Activated naive CD4-positive, alpha-beta T cell treated with anti-CD3 and anti-CD28 coated beads, Interleukin-2, amount 50 U/mL, for 24 hours (primary cell): Measurements from ENCODE around the gene BRSK1.
"Not testable (repeated sequence)": the region's sequence is repeated elsewhere in the genome, so short reads cannot be mapped to it uniquely, and the experiment has no call there.

ENCODE experiments used
- H3K27ac Mint-ChIP-seq: one replicate; pipeline ENCODE4 v1.8.0; 2021; ENCODE audit warnings: mild to moderate bottlenecking, mixed read lengths
- H3K27me3 Mint-ChIP-seq: one replicate; pipeline ENCODE4 v1.8.0; 2021; ENCODE audit warnings: mixed read lengths
- H3K36me3 Mint-ChIP-seq: one replicate; pipeline ENCODE4 v1.8.0; 2021; ENCODE audit warnings: mixed read lengths
- H3K4me1 Mint-ChIP-seq: one replicate; pipeline ENCODE4 v1.8.0; 2021; ENCODE audit warnings: mixed read lengths
- H3K4me3 Mint-ChIP-seq: one replicate; pipeline ENCODE4 v1.8.0; 2021; ENCODE audit warnings: mild to moderate bottlenecking, mixed read lengths
- H3K9me3 Mint-ChIP-seq: one replicate; pipeline ENCODE4 v1.8.0; 2021; ENCODE audit warnings: mixed read lengths

Gene BRSK1

DNA sequence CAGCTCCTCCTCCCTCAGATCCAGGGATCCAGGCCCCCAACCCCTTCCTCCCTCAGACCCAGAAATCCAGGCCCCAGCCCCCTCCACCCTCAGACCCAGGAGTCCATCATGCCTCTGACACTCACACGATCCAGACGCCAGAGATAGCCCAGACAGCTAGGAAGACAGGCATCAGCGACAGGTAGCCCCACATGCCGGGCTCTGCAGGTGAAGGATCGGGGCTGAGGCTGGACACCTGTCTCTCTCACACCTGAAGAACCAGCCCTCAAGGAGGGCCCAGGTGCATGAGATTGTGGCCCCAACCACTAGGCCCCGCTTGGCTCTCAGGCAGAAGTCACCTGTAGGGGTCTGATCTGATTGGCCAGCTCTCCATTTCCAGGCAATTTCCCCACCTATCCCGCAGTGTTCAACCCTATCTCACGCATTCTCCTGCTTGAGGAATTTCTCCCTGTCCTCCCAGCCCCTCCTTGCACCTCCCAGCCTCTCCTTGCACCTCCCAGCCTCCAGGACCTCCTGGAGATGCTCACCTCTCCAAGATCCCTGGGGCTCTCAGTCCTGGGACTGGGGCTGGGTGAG is 37.1 kb downstream of the BRSK1 start:
- Mint-ChIP-seq H3K36me3 (no peaks in the 10 kb centered on the region), H3K4me3 (no peak overlapping the region), H3K27ac (no peak overlapping the region), H3K4me1 (no peaks in the 10 kb centered on the region), H3K27me3 (peaks cover 2% of the 10 kb centered on the region), H3K9me3 (no peaks in the 10 kb centered on the region)

DNA sequence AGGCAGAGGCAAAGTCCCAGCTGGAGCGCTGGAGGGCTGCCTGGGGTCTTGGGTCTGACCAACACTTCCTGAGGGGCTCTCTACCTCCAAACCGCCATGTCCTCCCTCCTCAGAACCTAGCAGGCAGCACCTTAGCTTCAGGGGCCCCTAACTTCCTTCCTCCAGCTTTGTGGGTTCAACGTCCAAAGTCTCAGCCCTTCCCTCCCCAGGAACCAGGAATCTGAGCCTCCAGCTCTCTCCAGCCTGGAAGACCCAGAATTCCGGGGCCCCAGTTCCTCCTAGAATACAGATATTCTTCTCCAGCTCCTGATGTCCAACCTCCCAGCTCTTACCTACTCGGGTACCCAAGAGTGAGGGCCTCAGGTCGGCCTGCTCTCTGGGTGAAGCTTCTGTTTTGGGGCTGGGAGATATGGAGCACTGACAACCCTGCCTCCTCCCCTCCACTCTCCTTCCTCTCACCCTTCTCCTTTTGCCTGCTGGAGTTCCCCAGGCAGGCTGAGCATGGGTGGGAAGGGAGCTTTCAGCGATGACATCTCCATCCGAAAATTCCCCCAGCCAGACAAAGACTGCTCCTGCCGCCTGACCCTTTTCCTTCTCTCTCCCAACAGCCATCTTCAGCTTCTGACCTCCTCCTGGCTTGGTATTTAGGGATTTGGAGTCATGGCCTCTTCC is 37.8 kb downstream of the BRSK1 start:
- H3K27ac Mint-ChIP-seq = no peak overlapping the region
- no peaks in the 10 kb centered on the region for H3K36me3 Mint-ChIP-seq

DNA sequence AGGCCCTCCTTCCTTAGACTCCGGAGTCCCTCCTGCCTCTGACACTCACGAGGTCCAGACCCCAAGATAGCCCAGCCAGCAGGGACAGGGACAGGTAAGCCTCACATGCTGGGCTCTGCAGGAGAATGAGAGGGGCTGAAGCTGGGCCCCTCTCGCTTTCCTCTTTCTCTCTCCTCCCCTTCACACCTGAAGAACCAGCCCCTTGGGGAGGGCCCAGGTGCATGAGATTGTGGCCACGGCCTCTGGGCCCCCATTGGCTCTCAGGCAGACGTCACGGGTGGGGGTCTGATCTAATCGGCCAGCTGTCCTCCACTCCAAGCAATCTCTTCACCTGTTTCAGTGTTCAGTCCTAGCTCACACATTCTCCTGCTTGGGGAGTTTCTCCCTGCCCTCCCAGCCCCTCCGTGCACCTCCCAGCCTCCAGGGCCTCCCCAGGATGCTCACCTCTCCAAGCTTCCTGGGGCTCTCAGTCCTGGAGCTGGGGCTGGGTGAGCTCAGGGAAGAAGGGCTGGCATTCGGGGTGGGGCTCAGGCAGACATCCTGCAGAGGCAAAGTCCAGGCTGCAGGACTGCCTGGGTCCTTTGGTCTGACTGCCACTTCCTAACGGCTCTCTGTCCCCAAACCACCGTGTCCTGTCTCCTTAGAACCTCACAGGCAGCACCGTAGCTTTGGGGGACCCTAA is 38.5 kb downstream of the BRSK1 start:
- Mint-ChIP-seq H3K9me3 (no peaks in the 10 kb centered on the region), H3K4me1 (no peaks in the 10 kb centered on the region), H3K27me3 (peaks cover 2% of the 10 kb centered on the region), H3K27ac (no peak overlapping the region), H3K36me3 (no peaks in the 10 kb centered on the region), H3K4me3 (no peak overlapping the region)

More for the DNA sequence above, 37.8 kb downstream of the BRSK1 start:
- H3K9me3 Mint-ChIP-seq = no peaks in the 10 kb centered on the region
- no peak overlapping the region for H3K4me3 Mint-ChIP-seq
- H3K4me1 Mint-ChIP-seq = no peaks in the 10 kb centered on the region
- H3K27me3 Mint-ChIP-seq = peaks cover 2% of the 10 kb centered on the region

DNA sequence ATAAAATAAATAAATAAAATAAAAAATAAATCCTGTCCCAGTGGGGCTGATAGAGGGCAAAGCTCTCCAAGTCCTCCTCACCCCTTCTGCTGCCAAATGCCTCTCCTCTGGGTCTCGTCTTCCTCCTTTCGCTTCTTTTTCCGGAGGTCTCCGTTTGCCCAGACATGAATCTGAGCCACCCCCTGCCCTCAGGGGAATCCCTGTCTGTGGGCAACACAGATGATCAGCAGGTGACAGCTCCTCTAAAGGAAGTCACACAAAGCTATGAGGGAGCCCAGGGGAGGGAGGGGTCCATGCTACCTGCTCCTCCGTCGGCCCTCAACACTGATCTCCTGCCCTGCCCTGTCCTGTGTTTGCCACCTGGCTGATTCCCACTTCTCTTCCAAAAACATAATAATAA is 40.9 kb downstream of the BRSK1 start:
- no peaks in the 10 kb centered on the region for H3K9me3 Mint-ChIP-seq
- no peaks in the 10 kb centered on the region for H3K36me3 Mint-ChIP-seq
- H3K4me1 Mint-ChIP-seq = no peaks in the 10 kb centered on the region
- H3K4me3 Mint-ChIP-seq = no peak overlapping the region
- H3K27me3 Mint-ChIP-seq = peaks cover 4% of the 10 kb centered on the region
- no peak overlapping the region for H3K27ac Mint-ChIP-seq

DNA sequence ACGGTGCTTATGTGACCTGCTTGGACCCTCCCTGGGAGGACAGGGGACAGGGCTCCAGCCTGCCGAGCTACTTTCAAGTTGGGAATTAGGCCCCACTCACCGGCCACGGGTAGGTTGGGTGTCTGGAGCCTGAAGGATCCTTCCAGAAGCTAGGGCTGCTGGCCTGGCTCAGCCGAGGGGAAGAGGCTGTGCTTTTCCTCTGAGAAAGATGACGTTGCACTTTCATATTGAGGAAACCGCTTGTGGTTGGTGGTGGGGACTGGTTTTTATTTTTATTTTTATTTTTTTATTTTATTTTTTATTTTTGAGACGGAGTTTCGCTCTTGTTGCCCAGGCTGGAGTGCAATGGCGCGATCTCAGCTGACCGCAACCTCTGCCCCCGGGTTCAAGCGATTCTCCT is 41.4 kb downstream of the BRSK1 start, which contains the start of gene TMEM150B:
TSS of gene TMEM150B (minus strand) at position 170 of the 400 bp plus-strand sequence. CDS start 4,305 bp downstream, outside the sequence.
- Mint-ChIP-seq H3K36me3 (no peaks in the 10 kb centered on the region), H3K27ac (no peak within 1 kb of the TSS), H3K9me3 (no peaks in the 10 kb centered on the region), H3K4me3 (no peak within 1 kb of the TSS), H3K27me3 (peaks cover 4% of the 10 kb centered on the region), H3K4me1 (no peaks in the 10 kb centered on the region)

DNA sequence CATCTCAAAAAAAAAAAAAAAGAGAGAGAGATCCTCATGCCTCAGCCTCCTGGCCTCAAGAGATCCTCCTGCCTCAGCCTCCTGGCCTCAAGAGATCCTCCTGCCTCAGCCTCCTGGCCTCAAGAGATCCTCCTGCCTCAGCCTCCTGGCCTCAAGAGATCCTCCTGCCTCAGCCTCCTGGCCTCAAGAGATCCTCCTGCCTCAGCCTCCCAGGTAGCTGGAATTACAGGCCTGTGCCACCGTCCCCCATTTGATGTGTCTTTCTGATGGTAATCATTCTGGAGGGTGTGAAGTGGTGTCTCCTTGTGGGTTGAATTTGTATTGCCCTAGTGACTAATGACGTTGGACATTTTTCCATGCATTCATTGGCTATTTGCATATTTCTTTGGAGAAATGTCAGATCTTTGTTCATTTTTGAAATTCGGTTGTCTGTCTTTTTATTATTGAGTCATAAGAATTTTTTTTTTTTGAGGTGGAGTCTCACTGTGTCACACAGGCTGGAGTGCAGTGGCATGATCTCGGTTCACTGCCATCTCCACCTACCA is 45.0 kb downstream of the BRSK1 start:
- H3K4me3 Mint-ChIP-seq, H3K27me3 Mint-ChIP-seq, H3K27ac Mint-ChIP-seq, H3K4me1 Mint-ChIP-seq, H3K9me3 Mint-ChIP-seq, H3K36me3 Mint-ChIP-seq: not testable (repeated sequence)

DNA sequence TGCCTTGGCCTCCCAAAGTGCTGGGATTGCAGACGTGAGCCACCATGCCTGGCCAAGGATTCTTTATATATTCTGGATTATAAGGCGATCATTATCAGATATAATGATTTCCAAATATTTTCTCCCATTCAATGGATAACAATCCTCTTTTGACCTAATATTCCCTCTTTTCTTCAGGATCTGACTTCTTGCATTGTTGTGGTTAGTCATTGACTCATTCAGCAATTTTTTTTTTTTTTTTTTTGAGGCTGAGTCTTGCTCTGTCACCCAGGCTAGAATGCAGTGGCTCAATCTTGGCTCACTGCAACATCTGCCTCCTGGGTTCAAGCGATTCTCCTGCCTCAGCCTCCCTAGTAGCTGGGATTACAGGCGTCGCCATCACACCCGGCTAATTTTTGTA is 46.0 kb downstream of the BRSK1 start:
- not testable (repeated sequence) for H3K27ac Mint-ChIP-seq, H3K4me3 Mint-ChIP-seq, H3K9me3 Mint-ChIP-seq

DNA sequence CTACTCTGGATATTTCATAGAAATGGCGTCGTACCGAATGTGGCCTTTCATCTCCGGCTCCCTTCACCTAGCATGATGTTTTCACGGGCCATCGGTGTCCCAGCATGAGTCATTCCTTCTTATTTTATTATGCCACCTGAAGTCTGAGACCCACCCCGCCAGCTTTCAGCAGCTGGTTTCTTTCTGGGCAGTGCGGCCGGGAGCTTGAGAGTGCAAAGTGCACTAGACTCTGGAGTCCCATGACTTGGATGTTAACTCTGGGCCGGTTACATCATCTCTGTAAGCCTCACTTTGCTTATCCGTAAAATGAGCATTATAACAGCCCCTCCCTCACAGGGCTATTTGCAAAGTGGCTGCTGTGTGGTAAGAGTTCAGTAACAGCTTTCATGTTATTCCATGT is 50.1 kb downstream of the BRSK1 start:
- Mint-ChIP-seq H3K4me3 (no peak overlapping the region), H3K27me3 (peaks cover 7% of the 10 kb centered on the region), H3K36me3 (no peaks in the 10 kb centered on the region), H3K27ac (no peak overlapping the region), H3K9me3 (no peaks in the 10 kb centered on the region), H3K4me1 (peaks cover 6% of the 10 kb centered on the region)

More for the DNA sequence above, 46.0 kb downstream of the BRSK1 start:
- not testable (repeated sequence) for H3K27me3 Mint-ChIP-seq, H3K4me1 Mint-ChIP-seq, H3K36me3 Mint-ChIP-seq

DNA sequence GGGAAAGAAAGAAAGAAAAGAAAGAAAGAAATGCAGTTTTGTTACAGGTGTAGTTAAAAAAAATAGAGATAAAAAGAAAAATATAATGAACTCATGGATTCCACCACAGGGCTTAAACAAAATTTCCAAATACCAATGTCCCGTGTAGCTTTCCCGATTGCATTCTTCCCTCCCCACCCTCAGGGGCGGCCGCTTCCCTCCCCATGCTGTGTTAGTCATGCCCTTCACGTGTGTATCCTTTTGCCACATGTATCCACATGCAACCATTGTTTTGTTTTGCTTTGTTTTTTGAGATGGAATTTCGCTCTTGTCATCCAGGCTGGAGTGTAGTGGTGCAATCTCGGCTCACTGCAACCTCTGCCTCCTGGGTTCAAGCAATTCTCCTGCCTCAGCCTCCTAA is 52.3 kb downstream of the BRSK1 start:
- no peak overlapping the region for H3K27ac Mint-ChIP-seq
- H3K27me3 Mint-ChIP-seq = peaks cover 5% of the 10 kb centered on the region
- peaks cover 19% of the 10 kb centered on the region for H3K4me1 Mint-ChIP-seq
- H3K9me3 Mint-ChIP-seq = no peaks in the 10 kb centered on the region
- H3K36me3 Mint-ChIP-seq = no peaks in the 10 kb centered on the region
- no peak overlapping the region for H3K4me3 Mint-ChIP-seq

DNA sequence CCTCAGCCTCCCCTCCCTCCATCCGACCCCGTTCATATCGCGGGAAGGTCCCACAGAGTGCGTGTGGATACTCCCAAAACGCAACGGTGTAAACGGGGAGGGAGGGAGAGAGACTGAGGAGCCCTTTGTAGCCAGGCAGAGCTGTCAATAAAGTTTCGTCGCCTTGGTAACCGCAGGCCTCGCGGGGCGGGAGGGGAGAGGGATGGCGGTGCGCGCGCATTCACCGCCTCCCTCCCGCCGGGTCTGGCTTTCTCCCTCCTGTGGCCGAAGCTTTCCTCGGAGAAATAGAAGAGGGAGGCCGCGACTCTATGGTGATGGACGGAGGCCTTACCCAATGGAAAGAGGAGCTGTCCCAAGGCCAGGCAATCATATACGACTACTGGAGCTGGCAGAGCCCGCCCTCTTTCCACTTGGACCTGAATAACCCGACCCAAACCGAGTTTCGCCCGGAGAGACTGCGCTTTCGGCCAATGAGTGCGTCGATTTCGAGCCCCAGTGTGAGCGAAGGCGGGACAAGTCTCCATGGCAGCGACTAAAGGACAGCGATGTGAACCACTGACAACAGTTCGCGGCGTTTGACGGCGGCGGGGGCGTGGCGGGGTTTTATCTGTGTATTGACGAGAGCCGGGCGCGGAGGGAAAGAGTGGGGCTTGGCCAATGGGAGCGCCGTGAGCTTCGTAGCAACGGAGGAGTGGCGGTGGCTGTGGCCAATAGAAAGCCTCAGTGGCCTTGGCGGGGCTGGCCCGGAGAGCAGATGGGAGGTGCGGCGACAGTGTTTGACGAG is 55.5 kb downstream of the BRSK1 start, which contains the start of gene KMT5C:
TSS of gene KMT5C (plus strand) at position 772 of the 784 bp plus-strand sequence. CDS start 2,061 bp downstream, outside the sequence.
- Mint-ChIP-seq H3K4me3 (peak within 1 kb of the TSS; percentile 99), H3K27me3 (peaks cover 2% of the 10 kb centered on the region), H3K36me3 (no peaks in the 10 kb centered on the region)

DNA sequence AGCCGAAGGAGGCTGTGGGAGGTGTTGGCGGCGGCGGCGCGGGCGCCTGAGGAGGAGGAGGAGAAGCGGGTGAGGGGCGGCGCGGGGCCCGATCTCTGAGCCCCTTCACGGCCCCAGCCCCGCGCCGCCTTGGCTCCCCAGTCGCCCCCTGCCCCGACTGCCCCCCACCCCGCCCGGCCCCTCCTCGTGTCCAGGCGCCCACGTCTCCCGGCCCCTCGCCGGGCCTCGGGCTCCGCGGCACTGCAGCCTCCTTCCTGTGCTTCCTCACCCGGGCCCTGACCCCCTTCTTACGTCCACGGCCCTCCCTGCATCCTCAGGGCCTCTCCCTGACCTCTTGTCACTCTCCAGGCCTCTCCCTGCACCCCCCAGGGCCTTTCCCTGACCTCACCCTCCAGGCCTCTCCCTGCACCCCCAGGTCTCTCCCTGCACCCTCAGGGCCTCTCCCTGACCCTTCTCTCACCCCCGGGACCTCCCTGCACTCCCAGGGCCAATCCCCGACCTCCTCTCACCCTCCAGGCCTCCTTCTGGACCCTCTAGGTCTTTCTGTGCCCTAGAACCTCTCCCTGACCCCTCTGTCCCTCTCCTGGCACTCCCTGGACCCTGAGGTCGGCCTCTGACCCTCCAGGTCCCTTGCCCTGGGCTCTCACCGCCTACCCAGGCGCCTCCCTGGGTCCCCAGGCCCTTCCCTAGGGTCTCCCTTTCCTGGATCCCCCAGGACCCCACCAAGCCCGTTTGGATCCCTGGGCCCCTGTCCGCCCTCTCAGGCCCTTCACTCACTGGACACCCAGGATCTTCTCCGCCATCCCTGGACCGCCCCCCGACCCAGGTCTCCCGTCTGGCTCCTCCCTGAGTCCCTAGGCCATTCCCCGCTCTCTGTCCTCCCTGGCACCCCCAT is 56.3 kb downstream of the BRSK1 start:
- Mint-ChIP-seq H3K27ac (peak overlapping the region; percentile 97), H3K4me3 (peak overlapping the region; percentile 99), H3K4me1 (peaks cover 25% of the 10 kb centered on the region), H3K36me3 (no peaks in the 10 kb centered on the region), H3K9me3 (no peaks in the 10 kb centered on the region), H3K27me3 (peaks cover 2% of the 10 kb centered on the region)

More for the DNA sequence above, 55.5 kb downstream of the BRSK1 start, which contains the start of gene KMT5C:
- Mint-ChIP-seq H3K4me1 (peaks cover 25% of the 10 kb centered on the region), H3K9me3 (no peaks in the 10 kb centered on the region), H3K27ac (peak within 1 kb of the TSS; percentile 97)

DNA sequence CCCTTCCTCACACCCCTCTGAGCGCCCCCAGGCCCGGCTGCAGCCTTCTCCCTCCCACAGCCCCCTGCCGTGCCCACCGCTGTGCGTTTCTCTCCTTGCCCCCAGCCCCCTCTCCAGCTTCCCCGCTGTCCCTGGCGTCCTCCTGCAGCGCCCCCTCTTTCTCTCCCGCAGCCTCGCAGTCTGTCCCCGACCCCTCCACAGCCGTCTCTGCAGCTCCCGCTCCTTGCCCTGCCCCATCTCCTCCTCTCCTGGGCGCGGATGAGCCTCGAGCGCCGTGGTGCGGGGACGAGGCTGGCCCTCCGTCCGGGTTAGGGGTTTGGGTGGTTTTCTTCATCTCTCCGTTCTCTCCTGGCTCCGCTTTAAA is 57.0 kb downstream of the BRSK1 start:
- H3K36me3 Mint-ChIP-seq = no peaks in the 10 kb centered on the region
- H3K4me3 Mint-ChIP-seq = peak overlapping the region; percentile 83
- no peaks in the 10 kb centered on the region for H3K9me3 Mint-ChIP-seq
- H3K27me3 Mint-ChIP-seq = peaks cover 2% of the 10 kb centered on the region
- no peak overlapping the region for H3K27ac Mint-ChIP-seq
- peaks cover 25% of the 10 kb centered on the region for H3K4me1 Mint-ChIP-seq

DNA sequence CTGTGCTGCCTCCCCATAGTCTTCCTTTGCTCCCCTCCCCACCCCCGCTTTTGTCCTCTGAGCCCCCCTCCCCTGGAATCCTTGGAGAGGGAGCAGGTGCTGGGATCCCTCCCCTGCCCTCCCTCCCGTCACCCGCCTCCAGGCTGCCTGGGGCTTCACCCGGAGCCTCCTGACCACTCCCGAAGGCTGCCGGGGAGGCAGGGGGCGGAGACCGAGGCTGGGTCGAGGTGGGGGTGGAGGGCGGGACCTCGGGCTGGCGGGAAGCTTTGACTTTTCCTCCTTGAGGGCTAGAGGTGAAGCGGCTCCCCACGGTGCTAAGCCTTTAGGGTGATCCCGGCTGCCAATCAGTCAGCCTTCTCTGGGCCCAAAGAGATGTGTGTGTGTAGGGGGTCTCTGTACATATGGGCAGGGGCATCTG is 57.4 kb downstream of the BRSK1 start:
- Mint-ChIP-seq H3K4me1 (peaks cover 25% of the 10 kb centered on the region), H3K27me3 (peaks cover under 1% of the 10 kb centered on the region), H3K27ac (peak overlapping the region; percentile 46), H3K4me3 (peak overlapping the region; percentile 83), H3K9me3 (no peaks in the 10 kb centered on the region), H3K36me3 (no peaks in the 10 kb centered on the region)

DNA sequence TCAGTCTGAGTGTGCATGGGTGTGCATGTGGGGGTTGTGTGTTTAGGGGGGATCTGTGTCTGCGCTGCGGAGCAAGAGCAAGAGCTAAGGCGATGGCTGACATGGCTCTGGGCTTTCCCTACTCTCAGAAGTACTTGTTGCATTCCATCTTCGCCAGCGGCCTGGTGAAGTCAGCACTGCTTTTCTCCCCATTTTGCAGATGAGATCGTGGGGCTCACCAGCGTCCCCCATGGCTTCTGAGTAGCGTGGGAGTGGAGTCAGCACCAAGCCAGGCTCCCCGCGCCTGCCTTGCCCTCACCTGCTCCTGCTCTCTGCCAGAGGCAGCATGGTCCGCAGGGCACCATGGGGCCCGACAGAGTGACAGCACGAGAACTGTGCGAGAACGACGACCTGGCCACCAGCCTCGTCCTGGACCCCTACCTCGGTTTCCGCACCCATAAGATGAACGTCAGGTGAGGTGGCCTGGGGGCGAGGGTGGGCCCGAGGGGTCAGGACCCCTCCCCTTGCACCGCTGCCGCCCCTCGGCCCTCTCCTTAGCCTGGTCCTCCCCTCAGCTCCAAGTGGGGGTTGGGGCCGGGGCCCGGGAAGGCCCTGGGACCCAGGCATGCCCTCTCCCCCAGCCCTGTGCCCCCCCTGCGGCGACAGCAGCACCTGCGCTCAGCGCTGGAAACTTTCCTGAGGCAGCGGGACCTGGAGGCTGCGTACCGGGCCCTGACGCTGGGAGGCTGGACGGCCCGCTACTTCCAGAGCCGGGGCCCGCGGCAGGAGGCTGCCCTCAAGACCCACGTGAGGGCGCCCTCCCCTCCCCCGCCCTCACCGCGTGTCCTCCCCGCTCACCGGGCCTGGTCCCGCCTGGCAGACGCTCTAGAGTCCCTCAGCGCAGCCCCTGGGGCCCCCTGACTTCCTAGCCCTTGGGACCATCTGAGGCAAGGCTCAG is 58.1 kb downstream of the BRSK1 start:
- peak overlapping the region; percentile 58 for H3K4me3 Mint-ChIP-seq
- peaks cover 25% of the 10 kb centered on the region for H3K4me1 Mint-ChIP-seq
- no peaks in the 10 kb centered on the region for H3K27me3 Mint-ChIP-seq
- H3K27ac Mint-ChIP-seq = peak overlapping the region; percentile 46
- H3K9me3 Mint-ChIP-seq = no peaks in the 10 kb centered on the region
- no peaks in the 10 kb centered on the region for H3K36me3 Mint-ChIP-seq
